SHP77 treated with DMSO at 0.1 percent for 48 hours (cell line): ENCODE results near the gene TIMM10B.
"Not testable (repeated sequence)": the region's sequence is repeated elsewhere in the genome, so short reads cannot be mapped to it uniquely, and the experiment has no call there.

Source experiments
- DNase-seq: peaks from one replicate; lab custom pipeline; 2025; lab: John Stamatoyannopoulos, UW

The TIMM10B gene

GRCh38 chr11:6505577-6506240, 24.4 kb downstream of the TIMM10B start:
- peak; percentile 0 for DNase-seq

- no peak for DNase-seq
These were observed 35.6 kb downstream of the TIMM10B start for GRCh38 chr11:6516865-6517264.

DNA sequence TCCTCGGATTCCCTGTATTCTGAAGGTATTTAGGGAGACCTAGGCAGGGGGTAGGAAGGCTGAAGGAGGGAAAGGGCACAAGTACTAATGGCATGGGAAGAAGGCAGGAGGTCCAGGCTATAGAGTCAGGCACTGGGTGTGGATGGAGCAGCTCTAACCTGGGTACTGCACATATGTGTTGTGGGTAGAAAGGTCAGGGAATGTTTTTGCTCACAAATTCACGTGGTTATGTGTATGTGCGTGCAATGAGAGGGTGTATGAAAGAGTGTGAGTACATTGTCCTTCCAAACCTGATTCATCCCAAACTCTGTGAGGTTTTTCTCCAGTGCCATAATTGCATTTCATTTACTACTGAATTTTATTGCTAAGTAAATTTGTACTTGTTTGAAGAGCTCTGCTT, 39.0 kb downstream of the TIMM10B start:
- DNase-seq, result no peak

- DNase-seq, result not testable (repeated sequence)
These were observed 40.6 kb downstream of the TIMM10B start for GRCh38 chr11:6521946-6522345.

DNA sequence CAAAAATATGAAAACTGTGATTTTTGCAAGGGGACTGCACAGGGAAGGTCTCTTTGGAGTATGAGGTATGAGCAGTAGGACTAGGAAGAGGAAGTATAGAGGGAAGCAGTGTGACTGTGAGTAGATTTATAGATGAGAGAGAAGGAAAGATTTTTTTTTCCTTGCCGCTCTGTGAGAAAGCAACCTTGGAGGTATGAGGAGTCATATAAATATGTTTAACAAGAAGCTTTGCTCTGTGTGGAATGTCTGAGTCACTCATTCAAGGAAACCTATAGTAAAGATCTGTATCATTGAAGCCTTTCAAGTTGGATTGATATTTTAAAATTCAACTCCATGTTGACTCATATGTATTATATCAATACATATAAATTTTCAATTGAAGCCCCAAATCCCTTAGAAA, 42.0 kb downstream of the TIMM10B start:
- no peak for DNase-seq

DNA sequence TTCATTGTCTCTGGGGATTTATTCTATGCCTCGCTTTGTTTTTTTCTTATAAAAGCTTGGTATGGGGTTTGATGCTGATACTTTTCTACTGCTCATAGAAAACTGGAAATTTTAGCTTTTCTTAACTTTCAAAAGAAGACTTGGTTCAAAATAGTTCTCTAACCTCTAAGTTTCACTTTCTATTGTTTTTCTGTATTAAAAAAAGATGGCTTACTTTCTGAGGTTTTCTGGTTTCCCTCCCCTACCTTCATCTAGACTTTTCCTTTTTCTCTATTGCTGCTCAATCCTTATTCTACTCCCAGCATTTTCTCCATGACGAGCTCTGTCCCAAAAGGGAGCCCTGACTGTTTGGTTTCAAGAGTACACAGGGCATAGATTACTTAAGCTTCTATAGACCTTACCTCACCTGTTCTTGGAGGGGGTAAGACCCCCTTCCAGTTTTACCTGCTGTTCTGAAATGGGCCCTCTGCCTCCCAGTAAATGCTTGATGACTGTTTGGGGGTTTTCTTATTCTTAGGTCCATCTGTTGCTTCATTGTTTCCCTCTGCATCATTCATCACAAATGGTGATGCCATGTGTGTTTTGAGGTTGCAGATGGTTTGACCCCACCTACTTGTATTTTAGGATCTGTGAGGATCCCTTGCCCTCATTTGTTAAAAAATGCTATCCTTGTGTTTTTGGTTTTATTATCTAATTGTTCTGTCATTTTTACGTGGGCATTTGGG, 45.3 kb downstream of the TIMM10B start:
- no peak for DNase-seq

DNA sequence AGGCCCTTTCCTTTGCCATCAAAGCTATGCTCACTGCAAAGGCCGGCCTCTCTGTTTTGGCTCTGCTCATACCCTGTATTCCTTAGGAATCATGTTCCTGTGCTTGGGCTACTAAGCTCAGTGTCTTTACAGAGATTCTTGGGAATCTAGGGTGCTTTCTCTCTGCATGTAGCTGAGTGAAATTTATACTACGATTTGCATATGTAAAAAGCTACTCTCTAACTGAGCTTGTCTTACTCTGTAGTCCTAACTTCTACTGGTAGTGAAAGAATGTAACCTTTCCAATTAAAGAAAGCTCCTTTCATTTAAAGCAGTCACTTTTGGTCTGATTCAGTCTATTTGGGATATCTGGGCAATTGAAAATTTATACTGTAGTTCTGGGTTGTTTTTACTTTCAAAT, 48.0 kb downstream of the TIMM10B start:
- DNase-seq, result no peak

- no peak for DNase-seq
These were observed 49.5 kb downstream of the TIMM10B start for GRCh38 chr11:6530848-6531247.

GRCh38 chr11:6531267-6531752, 50.0 kb downstream of the TIMM10B start:
- no peak for DNase-seq
